GM19193 (cell line): ENCODE measurements around the gene LETM1.

ENCODE experiments used
- POLR2A ChIP-seq: IDR thresholded peaks from 4 replicates; pipeline ENCODE4 v1.6.1; 2011; ENCODE audit not compliant: insufficient read depth, insufficient read length; ENCODE audit errors: extremely low read depth

Gene LETM1

DNA sequence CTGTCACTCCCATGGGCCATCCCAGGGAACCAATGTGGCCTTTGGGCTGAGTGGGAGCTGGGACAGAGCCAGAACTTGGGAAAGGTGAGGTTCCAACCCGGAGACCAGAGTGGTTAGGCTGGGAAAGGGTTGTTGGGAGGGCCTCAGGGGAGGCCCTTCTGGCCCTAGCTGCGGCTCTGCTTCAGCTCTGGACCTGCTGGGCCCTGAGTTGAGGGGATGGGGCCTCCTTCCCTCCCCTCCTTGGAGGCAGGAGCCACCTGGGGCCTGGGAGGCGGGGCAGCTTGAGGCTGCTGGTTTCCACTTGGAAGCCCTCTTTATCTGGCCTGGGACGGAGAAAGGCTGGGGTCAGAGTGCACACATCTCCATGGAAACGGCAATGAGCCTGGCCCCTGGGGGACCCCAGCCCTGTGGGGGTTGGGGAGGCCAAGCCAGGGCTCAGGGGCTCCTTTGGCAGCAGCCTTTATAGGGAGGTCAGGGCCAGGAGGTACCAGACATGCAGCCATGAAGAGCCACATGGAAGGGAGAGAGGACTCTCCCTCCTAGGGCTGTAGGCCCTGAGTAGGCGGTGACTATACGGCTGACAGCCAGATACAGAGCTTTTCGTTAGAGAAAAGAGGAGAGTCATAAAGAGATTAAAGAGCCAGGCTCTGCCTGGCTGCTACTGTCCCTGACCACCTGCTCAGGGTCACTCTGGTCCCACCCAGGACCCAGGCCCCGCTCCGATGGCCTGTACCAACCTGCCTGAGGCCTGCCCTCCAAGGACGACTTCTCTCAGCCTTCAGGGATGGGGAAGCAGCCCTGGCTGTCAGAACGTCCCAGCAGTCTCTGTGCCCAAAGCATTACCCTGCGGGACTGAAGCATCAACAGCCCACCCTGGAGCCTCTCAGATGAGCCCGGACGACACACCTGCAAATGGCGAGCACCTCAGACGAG lies 8.4 kb upstream of the LETM1 start:
- no peak for TF ChIP-seq POLR2A

DNA sequence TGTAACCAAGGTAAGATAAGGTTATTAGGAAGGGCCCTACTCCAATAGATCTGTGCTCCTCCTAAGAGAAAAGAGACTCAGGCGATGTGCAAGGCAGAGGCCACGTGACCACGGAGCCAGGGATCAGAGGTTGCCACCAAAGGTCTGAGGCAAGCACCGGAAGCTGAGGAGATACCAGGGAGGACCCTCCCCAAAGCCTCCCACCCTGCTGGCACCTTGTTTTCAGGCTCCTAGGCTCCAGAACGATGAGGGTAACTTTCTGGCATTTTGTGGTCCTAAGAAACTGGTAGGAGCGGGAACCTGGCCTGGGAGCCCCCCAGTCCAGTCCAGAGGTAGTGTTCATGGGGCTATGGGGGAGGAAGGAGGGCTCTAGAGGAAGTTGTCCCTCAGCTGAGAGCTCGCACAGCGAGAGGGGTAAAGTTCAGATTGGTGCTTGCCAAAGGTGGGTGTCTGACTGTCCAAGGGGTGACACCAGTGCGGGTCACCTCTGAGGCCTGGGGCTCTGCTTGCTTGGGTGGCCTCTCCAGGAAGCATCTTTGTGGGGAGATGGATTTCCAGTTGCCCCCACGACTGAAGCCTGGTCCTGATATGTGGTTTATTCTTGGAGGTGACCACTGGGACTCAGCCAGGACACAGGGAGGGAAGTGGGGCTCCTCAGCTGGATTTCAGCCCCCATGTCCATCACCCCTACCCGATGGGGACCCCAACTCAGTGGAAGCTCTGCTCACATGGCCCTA lies 7.5 kb upstream of the LETM1 start:
- TF ChIP-seq POLR2A = no peak

DNA sequence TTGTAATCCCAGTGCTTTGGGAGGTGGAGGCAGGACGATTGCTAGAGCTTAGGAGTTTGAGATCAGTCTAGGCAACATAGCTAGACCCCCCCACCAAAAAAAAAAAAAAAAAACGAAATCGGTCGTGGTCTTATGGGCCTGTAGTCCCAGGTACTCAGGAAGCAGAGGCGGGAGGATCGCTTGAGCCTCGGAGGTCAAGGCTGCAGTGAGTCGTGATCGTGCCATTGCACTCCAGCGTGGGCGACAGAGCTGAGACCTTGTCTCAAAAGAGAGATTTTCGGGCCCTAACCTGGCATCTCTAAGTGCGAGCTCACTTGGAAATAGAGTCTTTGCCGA lies 7.0 kb upstream of the LETM1 start:
- no peak for TF ChIP-seq POLR2A

DNA sequence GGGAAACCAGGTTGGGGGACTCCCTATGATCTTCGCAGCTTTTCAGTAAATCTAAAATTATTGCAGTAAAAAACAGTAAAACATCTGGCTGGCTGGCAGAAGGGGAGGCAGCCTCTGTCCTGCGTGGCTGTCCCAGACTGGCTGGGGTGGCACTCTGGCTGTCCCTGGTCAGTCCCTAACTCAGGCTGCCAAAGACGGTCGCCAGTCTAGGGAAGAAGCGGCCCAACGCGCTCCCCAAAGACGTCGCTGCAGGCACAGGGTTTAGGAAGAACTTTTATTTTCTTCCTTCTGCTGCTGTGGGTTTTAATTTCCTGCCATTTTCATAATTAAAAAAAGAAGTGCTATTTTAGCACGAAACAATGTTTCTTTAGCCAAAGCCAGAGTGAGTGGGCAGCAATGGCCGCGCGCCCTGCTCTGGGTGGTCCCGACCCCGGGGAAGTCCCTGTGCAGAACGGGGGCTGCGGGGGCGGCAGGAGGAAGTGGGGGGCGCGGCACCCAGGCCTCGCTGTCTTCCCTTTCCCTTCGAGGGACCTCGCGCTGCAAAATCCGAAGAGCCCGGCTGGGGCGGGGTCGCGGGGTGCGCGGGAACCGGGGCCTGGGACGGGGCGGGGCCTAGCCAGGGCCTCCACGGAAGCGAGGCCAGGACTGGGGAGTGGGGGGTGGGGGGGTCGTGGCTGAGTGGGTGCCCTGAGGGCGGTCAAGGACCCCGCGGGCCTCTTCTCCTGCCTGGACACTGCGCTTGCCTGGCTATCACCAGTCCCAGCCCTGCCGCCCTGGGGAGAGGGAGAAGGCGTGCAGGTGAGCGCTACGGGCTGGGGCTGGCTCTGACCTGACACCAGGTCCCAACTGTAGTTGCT lies 6.3 kb upstream of the LETM1 start:
- TF ChIP-seq POLR2A = no peak

DNA sequence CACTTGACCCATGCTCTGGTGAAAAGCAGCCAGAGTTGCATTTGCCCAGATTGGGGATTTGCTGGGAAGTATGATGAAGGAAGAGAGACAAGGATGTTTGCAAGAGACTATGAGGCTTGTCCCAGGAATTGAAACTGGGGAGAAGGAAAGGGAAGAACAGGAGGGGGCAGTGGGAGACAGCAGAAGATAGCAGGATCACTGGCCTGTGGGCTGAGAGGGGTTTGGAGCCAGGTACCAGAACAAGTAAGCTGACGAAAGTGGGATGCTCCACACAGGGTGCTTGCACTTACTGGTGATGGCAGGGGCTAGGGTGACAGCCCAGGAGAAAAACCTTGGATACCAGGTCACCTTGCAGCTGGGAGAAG lies 3.4 kb upstream of the LETM1 start:
- TF ChIP-seq POLR2A = no peak

DNA sequence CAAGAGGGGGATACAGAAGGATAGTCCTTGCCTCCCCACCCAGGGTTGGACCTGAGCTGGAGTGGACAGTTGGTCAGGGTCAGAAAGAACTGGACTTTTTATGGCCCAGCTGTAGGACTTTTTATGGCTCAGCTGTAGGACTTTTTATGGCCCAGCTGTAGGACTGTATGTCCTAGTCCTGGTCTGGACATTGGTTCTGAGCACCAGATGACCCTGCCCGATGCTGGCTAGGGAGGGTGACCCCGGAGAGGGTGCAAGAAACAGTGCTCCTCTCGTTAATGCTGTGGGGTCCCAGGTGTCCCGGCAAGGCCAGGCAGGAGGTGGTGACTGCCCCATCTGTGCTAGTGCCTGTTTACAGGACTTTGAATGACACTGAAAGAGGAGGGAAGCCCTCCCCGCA lies 2.0 kb upstream of the LETM1 start:
- TF ChIP-seq POLR2A = no peak

DNA sequence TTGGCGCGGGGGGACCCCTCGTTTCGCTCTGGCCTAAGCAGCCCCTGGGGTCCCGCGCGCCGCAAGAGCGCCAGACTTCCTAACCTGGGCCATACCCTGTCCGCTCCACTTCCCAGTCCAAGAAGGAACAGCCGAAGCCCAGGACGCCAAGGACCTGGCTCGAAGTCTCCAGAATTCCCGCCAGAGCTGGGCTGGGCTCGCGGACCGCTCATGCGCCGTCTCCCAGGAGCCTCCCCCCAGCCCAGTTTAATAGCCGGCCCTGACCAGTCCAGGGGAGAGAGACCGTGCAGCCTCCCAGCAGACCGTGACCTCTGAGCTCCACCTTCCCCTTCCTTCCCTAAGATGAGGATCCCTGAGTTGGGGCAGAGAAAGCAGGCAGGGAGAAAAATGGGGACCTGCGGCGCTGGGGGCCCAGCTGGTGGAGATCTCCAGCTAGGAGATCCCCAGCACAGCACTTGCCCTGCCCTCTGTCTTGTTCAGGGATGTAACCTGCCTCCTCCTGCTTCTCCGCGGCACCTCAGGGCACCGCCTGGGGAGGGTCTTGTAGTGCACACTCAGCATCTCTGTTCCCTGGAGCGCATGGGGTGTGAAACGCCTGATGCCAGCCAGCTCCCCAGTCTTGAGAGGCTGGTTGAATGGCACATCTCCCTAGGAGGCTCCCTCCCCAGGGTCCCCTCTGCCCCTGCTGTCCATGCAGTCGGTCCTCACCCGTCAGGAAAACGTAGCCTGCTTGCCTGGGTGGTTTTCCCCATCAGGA lies 1.2 kb upstream of the LETM1 start:
- no peak for TF ChIP-seq POLR2A

DNA sequence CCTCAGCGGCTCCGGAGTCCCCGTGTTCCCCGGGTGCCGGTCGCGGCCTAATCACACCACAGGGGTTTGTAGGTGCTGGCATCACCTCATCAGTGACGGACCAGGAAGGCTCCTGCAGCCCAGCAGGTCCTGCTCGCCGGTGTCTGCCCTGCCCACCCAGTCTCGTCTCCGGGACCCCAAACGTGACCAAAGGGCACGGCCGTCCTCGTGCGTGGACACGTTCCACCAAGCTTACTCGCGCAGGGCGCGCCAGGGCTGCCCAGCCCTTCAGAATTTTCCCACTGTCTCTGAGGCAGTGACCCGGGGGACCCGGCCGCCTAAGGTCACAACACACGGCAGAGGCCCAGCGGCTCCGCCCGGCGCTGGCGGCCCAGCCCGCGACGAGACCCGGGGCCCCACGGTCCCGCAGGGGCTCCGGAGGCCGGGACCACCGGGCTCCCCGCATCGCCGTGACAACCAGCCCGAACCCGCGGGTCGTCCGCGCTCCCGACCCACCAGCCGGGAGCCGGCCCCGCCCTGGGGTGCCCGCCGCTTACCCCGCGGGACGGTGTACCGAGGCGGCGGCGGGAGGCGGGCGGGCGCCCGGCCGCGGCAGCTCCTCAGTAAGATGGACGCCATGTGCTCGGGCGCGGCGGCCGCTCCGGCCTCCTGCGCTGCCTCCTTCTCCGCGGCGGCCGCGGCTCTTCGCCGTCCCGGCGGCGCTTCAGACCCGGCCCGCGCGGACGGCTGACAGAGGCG lies 454 bp downstream of the LETM1 start:
- no peak for TF ChIP-seq POLR2A

DNA sequence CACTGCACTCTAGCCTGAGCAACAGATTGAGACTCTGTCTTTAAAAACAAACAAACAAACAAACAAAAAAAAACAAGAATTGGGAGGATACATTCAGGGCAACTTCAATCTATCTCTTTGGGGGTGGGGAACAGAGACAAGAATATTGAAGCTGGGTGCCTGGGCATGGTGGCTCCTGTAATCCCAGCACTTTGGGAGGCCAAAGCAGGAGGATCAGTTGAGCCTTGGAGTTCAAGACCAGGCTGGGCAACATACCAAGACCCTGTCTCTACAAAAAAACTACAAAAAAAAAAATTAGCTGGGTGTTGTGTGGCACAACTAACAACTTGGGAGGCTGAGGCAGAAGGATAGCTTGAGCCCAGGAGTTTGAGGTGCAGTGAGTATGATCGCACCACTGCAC lies 1.2 kb downstream of the LETM1 start:
- no peak for TF ChIP-seq POLR2A

DNA sequence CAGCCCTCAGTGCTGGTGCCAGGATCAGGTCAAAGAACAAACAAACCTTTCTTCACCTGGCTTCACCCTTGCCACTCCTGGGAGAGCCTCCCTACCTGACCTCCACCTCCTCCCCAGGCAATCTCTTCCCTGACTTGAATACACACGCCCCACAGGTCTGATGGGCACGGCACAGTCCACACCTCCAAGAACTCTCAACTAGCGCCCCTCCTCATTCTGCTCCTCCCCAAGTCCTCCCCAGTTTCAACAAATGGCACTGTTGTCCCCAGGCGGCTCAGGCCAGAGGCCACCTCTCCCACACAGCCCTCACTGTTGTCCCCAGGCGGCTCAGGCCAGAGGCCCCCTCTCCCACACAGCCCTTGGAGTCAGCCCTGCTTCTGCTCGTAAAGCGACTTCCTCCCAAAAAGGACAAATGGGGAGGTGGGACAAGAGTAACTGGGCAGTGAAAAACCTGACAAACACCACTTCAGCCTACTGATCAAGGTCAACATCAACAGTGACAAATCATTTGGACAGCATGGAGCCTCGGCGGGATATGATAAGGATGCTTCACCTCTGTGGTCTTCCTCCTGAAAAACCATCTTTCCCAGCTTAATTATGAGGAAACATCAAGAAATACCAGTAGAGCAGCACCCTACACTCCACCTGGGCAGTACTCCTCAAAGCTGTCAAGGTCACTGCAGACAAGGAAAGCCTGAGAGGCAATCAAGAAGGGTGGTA lies 2.9 kb downstream of the LETM1 start:
- no peak for TF ChIP-seq POLR2A

DNA sequence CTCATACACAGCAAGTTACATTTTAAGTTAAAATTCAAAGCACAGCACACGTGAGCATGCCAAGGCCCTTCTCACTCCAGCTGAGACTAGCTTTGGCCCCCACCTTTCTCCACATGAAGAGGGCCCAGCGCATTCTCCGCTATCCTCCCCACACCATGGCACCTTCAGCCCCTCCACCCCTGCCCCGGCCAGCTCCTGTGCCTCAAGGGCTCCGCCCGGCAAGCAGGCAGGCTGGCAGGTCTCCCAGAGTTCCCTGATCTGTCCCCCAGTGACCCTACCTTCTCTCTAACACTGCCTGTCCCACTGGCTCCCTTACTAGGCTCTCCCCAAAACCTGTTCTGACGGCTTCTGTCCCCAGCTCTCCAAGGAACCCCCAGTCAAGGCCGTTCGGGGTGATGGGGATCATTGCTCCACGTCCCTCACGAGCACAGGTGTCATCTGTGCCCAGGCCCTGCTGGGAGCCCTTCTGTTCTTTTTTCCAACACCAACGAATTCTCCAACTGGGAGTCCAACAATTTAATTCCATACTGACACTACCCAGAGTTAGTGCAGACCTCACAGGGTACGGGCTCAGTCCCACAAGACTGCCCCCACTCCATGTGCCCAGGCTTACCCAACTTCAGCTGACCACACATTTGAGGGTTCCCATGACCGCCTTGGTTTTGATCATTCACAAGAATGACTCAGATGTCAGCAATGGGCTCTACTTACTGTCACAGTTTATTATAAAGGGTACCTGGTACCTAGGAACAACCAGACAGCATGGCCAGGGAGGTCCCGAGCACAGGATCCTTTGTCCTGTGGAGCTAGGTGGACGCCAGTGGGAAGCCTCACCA lies 4.2 kb downstream of the LETM1 start:
- no peak for TF ChIP-seq POLR2A

DNA sequence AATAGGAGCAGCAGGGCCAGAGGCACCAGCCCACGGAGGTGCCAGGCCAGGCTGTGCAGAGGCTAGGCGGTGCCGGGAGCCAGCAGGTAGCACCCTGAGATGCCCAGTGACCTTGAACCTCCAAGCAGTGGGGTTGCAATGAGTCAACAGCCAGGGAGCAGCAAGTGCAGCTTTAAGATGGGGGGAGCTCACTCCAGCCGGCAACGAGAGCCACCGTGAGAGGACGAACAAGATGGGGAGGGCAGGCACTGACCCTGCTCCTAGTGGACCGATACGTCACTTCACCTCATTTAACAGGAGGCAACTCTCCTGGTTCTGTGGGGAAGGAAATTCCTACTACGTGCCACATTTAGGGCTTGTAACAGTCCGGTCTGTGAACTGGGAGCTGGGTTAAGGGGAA lies 4.8 kb downstream of the LETM1 start:
- no peak for TF ChIP-seq POLR2A
